Measurements from ENCODE around the gene TNS3.
"Not testable (repeated sequence)": the region's sequence is repeated elsewhere in the genome, so short reads cannot be mapped to it uniquely, and the experiment has no call there.

Gene TNS3

DNA sequence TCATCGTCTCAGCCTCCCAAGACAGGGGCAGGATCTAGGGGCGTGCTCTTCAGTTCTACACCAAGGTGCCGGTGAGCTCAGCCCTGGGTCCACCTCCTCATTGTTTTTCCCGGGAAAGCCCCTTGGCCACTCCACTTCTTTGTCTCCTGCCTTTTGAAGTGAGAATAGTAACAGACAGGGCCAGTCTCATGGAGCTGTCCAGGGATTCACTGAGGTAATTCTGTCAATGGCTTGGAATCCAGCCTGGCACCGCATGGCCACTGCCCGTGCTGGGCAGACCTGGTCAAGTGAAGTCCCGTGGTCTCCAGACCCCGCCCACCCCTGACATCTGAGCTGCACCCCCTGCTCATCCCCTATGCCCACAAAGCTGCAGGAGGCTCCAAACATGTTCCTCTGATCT, 138.9 kb downstream of the TNS3 start:
- no peak for DNase-seq

DNA sequence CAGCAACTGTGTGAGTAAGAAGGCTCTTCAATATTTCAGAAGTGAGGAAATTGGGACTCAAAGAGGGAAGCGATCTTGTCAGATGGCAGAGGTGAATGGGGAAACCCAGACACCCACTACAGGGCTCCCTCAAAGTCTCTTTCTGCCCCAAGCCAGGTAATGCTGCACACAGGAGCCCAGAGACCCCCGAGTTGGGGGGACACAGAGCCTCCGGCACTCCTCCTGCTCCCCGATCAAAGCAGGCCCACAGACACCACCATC, 139.4 kb downstream of the TNS3 start:
- no peak for DNase-seq

DNA sequence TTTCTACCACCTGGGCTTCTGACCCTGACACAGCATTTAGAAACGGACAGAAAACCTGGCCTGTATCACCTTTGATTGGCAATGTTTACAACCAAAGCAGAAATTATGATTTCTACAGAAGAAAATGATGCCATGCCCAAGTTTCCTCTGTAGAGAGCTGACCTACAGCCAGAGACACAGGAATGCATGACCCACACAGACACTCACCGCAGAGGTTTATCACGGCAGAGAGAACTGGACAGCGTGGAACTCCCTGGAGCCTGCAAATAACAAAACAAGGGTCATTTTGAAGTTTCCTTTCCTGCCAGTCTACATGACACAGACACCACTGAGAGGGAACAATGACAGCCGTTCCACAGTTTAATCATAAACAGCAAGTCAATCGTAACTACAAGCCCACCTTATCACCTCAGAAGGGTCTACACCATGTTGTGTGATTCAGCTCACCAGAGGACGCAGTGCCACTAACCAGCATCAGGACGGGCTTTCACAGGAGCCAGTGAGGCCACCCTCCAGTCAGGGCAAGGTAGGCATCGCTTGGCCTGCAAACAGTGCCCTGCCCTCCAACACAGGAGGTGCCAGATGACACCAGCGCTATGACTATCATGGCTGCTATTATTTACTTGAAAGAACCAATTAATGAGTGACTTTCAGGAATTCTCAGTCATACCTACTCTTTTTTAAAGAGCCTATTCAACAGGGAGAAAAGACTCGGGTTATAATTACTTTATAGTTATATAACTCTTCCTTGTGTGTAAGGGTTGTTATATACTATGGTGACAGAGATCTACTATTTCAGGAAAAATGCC, 139.9 kb downstream of the TNS3 start:
- DNase-seq, result no peak

DNA sequence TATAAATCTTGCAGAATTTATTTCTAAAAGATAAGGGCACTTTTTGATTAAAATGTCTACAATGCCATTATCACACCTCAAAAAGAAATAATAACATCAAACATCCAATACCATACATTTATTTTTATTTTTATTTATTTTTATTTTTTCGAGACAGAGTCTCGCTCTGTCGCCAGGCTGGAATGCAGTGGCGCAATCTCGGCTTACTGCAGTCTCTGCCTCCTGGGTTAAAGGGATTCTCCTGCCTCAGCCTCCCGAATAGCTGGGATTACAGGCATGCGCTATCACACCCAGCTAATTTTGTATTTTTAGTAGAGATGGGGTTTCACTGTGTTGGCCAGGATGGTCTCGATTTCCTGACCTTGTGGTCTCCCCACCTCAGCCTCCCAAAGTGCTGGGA, 140.9 kb downstream of the TNS3 start:
- DNase-seq, result not testable (repeated sequence)

DNA sequence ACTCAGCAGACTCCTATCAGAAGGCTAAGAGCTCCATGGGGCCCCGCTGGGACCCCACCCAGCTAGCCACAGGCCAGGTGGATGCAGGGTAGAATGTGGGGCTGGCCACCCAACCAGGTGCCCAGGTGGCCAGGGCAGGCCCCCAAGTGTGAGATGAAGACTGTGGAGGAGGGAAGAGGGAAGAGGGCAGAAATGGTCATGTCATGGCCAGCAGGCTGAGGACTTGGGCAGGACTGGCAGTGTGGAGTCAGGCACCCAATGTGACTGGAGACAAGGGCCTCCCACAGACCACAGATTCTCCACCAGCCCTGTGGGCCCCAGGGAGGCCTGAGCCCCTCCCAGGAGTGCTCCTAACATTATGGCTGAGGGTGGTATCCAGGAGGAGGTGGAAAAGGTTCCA, 141.6 kb downstream of the TNS3 start:
- DNase-seq, result no peak

DNA sequence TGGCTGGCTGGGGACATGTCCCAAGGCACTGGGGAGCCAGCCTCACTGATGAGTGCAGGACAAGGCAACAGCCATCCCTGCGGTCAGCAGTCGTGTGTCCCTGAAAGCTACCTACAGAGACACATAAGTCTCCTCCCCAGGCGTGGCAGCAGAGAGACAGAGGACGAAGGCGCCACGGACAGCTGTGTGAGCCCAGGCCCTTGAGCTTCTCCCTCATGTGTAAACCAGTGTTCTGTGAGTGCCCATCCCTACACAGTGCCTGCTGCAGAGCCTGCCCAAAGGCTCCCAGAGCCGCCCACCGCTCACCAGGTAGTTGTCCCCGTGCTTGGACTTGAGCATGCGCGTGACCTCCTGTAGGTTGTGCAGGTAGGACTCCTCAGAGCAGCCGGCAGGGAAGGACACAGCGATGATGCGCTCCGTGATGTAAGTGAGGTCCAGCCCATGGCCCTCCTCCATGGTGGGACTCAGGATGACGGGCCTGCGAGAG, 142.7 kb downstream of the TNS3 start:
- no peak for DNase-seq

DNA sequence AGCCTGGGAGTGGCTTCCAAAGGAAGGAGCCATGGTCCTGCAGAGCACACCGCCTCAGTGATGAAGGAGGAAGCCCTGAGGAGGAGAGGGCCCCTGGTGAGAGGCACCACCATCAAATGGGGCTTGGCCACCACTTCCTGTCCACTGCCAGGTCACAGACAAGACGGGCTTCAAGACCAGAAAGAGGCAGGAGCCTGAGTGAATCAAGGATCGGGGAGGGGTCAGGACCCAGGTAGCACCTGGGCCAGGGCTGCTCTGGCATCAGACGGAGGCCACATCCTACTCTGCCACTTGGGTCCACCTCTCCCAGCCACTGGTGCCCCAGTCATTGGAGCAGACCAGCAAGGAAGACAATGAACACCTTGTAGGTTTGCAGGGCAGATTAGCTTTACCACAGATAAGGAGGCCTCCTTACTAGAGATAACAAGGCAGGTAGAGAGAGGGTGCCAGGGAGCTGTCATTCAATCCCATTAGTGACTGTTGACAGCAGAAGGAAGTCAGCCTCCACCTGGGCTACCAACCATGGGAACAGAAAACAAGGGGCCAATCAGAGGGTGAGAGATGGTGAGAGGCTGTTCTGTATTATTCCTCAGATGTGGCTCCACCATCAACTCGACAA, 143.4 kb downstream of the TNS3 start:
- no peak for DNase-seq

DNA sequence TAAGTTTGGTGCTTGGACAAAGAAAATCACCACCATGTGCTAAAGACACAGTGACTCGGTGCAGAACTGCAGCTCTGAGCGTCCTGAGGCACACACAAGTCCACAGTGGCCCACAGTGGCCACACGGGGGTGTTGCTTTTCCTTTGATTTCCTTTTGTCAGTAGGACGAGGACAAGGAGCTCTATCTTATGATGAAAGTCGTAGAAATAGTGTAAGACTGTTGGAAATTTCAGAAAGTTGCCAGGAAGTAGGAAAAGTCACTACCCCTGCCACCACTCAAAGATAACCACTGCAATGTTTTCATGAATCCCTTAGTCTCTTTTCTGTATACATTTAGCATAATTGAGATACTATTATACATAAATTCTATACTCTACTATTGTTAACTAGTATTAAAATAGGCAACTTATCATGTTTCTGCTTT, 146.0 kb downstream of the TNS3 start:
- DNase-seq, result no peak

DNA sequence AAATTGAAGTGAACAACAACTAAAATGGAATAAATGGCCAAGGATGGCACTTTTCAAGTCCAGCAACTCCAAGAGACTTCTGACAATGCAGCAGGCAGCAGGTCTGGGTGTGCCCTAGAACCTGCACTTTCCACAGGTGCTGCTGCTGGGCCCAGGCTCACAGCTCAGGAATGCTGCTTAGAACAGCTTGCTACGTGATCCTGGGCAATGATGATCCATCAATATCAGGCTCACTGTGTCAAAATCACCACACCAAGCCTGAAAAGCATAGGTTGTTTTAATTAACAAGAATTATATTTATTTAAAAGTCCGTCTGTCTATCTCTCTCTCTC, 148.4 kb downstream of the TNS3 start:
- DNase-seq, result no peak

DNA sequence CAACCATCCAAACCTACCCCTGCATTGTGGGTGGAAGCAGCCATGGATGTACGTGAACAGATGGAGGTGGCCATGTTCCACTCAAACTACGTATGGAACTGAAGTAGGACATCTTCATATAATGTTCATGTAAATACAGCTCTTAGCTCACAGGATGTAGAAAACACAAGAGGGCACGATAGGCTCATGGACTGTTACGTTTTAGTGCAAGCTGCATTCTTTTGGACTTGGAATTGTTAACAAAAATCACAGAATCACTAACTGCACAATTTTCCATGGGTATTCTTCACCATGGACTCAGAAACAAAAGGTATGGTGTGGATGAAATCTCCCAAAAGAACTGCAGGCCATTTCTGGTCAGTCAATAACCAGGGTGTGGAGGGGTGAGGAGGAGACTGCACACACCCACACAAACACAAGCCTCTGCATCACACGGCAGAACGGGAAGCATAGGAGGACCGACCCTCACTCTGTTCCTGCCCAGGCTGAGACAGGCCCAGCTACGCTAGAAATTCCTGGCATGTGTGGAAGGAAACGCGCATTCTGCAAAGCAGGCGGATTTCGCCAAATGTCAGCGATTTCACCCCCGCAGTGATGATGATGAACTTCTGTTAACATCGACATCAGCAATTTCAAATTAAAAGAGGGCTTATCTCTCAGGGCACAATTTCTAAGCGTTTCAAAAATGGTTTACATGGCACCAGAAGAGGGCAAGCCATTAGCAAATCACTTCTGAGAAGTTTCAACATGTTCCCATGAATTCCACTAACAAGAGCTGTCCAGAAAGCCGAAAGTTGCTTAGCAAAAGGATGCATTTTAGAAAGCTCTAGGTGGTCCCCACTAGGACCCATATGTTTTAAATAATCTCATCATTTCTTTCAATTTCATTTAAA, 149.0 kb downstream of the TNS3 start:
- no peak for DNase-seq

DNA sequence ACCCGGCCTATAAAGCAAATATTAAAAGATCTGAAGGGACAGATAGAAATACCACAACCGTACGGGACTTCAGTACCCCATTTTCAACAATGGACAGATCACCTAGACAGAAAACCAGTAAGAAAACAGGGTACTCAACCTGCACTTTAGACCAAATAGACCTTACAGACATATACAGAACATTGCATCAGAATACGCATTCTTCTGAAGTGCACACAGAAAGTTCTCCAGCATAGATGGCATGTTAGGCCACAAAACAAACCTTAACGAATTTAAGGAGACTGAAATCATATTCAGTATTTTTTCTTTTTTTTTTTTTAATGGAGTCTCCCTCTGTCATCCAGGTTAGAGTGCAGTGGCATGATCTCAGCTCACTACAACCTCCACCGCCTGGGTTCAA, 151.5 kb downstream of the TNS3 start:
- no peak for DNase-seq

DNA sequence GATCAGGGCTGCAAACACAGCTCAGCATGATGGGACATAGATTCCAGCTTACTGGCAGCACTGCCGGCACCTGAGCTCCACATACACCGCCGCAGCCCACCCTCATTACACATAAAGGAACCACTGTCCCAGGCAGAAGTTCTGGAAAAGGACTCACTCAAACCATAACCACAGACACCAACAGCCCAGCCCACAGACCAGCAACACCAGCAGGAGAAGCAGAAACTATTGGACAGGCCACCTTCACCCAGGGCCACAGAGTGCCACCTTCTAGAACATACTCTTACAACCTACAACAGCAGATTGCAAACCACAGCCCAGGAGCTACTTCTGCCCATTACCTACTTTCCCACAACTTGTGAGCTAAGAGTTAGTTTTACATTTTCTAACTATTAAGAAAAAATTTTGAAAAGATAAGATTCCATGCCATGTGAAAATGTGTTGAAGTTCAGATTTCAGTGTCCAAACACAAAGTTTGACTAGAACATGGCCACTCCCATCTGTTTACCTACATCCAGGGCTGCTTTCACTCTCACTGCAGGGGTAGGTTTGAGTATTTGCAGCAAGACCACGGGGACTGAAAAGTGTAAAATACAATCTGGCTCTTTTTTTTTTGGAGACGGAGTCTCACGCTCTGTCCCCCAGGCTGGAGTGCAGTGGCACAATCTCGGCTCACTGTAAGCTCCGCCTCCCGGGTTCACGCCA, 153.0 kb downstream of the TNS3 start:
- no peak for DNase-seq

DNA sequence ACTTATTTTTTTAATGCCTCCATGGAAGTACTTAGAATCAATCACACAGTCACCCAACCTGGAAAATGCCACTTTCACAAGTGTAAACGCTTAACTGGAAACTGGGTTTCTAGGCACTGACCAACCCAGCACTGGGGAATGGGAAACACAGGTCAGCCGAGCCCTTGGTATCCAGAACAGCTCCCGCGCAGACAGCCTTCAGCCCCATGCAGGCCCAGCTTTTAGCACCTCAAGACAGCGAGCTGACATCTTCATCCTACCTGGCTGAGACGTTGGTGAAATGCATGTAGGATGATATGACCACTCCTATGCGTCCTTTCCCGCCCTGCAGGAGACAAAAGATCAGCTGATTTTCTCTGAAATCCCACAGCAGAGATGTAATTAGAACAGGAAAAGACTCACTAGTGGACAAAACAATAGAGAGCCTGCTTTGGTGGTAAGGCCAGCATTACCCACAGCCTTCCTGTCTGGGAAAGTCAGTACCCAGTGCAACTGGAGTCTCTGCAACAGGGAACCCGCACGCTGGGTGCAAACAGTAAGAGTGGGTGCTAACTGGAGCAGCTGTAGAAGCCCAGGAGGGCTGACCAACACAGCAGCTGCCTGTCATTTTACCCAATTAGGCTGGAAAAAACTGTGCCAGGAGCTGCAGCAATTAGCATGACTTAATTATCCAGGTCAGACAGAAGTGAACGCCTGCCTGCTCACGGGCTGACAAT, 153.7 kb downstream of the TNS3 start:
- DNase-seq, result no peak

DNA sequence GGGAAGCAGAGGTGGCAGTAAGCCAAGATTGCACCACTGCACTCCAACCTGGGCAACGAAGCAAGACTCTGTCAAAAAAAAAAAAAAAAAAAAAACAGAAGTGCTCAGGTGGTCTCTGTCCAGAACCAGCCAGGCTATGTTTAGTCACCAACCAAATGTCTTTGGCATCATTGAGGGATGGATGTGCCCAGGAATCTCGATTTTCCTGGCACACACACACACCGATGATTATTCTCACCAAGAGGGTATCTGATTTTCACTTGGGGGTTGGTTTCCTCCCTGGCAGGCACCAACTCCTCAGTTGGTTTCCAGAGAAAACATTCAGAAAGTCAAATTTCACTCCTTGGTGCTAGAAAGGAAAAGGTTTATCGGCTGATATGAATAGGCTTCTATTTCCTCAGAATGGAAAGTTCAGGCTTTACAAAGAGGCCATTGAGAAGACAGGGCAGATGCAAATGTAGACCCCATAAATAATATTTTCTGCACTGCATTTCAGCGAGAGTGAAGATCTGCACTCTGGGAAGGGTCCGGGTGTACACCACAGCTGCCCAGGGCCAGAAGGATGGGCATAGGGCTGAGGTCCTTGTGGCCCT, 154.8 kb downstream of the TNS3 start:
- no peak for DNase-seq

DNA sequence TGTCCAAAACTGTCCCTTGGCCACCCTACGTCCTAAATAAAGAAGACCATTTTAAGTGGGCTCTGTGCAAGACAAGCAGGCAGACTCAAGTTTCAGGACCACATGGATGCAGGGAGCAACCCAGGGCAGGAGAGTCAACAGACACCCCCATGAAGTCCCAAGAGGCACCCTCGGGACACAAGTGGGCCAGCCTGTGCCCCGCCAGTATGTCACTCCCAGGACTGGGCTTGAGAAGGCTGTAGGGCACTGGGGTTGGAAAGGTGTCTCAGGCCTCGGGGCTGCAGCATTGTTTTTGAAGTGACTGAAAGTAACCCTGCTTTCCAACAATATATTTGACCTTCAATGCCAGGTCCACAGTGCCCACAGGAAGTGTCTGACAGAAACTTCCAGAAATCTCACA, 157.4 kb downstream of the TNS3 start:
- DNase-seq, result no peak

DNA sequence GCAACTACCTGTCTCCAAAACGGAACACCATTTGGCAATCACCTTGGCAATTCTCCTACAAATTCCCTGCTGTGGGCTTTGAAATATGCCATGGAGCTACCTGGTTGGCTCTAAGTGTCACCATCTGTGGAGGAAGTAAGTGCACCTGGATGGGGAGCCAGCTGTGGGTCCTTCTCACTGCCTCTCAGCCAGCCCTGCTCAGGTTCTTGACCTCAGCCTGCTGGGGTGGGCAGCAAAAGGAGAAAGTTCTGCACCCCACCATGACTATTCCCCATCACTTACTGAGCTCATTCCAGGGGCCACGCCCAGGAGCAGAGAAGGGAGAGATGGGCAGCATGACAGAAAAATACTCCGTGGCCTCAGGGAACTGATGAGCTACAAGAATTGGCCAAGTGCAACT, 158.7 kb downstream of the TNS3 start:
- no peak for DNase-seq

DNA sequence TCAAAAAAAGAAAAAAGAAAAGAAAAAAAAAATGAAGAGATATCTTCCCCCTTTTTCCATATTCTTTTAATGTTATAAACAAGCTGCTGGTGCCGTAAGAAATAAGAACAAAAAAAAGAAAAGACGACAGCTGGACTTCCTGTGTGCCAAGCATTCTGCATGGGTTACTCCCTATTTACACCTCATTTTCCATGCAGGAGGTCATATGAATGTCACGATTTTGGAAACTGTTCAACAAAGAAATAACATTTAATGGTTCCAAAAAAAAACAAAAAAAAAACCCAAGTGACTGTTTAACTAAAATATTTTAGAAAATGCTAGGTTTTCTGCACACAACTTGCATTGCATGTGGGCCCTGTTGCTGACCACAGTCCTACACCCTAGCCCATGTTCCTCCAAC, 159.3 kb downstream of the TNS3 start:
- DNase-seq, result no peak

DNA sequence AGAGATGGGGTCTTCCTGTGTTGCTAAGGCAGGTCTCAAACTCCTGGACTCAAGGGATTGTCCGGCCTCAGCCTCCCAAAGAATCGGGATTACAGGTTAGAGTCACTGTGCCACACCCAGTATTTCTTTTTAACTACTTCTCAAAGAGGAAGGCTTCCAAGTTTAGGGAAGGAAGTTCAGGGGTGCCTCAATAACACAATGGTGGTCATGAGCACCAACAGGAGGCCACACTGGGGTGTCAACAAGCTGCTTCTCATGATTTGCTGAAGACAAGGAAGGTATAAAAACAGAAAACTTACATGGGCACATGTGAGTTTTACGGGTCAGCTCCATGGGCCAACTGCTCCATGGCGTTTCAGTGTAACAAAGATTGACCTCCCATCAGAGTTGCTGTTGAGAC, 160.5 kb downstream of the TNS3 start:
- no peak for DNase-seq

DNA sequence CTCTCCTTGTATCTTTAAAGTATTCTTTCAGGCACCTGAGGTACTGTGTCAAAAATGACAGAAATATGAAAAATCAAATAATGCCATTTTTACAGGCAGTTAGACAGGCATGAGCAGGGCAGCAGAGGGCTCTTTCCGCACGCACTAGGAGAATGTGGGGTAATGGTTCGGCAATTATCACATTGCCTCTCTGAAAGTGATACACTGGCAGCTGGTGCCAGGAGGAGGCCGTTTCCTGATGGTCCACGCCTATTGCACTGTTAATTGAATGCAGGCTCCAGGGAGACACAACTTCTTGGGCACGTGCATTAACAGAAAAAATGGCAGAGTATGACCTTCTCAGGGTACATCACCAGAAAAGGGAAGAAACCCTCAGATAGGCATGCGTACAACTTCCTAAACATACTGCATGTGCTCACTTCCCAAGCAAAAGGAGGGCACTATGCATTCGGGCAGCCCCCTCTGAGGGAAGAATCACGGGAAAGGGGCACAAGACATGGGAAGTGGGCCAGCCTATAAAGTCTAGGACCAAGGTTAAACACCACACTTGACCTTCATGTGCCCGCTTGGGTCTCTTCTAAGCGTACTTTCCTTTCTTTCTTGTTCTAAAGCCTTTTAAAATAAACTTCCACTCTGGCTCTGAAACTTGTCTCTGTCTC, 161.7 kb downstream of the TNS3 start:
- DNase-seq, result no peak

DNA sequence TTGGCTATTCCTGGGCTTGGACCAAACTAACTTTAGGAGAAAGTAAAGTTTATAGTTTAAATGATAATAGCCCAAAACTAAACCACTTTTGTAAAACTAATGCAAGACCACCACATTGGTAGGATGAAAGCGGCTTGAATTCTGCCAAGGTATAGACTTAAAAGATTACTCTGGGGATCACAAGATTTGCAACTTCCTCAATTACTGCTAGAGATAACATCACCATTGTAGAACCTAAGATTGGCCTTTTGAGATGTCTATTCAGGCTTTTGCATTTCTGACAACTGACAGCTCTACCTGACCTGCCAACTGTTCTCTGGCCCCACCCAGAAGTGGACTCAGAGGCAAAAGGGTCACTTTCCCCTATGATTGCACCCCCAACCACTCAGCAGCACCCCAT, 162.4 kb downstream of the TNS3 start:
- no peak for DNase-seq

DNA sequence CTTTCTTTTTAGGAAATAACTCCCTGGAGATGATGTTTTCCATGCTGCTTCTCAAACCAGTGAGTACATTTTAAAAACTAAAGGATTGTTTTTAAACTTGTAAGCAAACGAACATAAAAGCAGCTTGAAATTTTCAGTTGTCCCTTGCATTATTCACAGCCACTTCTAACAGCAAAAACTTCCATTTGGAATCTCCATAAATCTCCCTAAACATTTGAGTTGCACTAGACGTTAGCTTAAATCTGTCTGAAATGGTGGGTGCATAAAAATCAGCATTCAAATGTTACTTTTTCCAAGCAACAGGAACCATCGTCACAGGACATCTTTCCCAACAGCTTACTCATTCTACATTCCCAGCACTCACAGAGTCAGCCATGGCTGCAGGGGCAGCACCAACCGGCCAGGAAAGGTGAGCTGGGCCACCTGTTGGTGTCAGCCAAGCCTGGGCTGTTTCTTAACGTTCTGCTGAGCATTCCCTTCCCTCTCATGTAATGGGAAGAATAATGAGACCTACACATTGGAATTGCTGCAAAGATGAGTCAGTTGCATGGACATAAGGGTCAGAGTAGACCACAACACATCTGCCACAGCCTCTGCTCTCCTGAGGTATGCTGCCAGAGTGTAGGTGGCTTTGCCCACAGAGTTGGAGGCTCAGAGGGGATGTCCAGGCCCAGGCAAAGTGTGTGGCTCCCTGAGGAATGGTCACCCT, 163.2 kb downstream of the TNS3 start:
- no peak for DNase-seq
